HG02885 (cell line): ENCODE measurements around the gene SLC26A1.
A peak's percentile ranks its signal among the peaks of the same experiment; 100 is the strongest.
"Not testable (repeated sequence)": the region's sequence is repeated elsewhere in the genome, so short reads cannot be mapped to it uniquely, and the experiment has no call there.

ENCODE experiments used
- ATAC-seq: cut with Tn5 transposase; IDR thresholded peaks from one replicate; pipeline ENCODE4 v1.9.1; 2021; ENCODE audit warnings: mild to moderate bottlenecking; ENCODE audit not compliant: unreplicated experiment, poor library complexity

Gene SLC26A1

GRCh38 chr4:986879-987623 lies 6.2 kb downstream of the SLC26A1 start, which contains the start of gene IDUA:
Gene IDUA, plus strand, starts transcription at chr4:987044. Its CDS starts 41 bp downstream, at chr4:987085.
- peak; percentile 87 for ATAC-seq

- peak; percentile 22 for ATAC-seq
Measured at GRCh38 chr4:986428-986878, 6.8 kb downstream of the SLC26A1 start.

- no peak for ATAC-seq
Measured at GRCh38 chr4:985123-985830, 7.9 kb downstream of the SLC26A1 start.

GRCh38 chr4:984336-985054 lies 8.7 kb downstream of the SLC26A1 start:
- ATAC-seq = no peak

GRCh38 chr4:982814-983213 lies 10.4 kb downstream of the SLC26A1 start:
- no peak for ATAC-seq

GRCh38 chr4:982291-982690 lies 10.9 kb downstream of the SLC26A1 start:
- ATAC-seq = no peak

GRCh38 chr4:978957-979701 lies 14.1 kb downstream of the SLC26A1 start:
- ATAC-seq = no peak

GRCh38 chr4:976016-976415 lies 17.2 kb downstream of the SLC26A1 start:
- ATAC-seq = not testable (repeated sequence)

GRCh38 chr4:974668-975067 lies 18.5 kb downstream of the SLC26A1 start:
- no peak for ATAC-seq

GRCh38 chr4:973431-974397 lies 19.5 kb downstream of the SLC26A1 start, which contains the start of gene DGKQ:
Gene DGKQ, minus strand, starts transcription at chr4:973569. Its CDS starts 87 bp downstream, at chr4:973482.
- ATAC-seq = peak; percentile 78

GRCh38 chr4:972651-973424 lies 20.4 kb downstream of the SLC26A1 start:
- ATAC-seq = peak; percentile 44

GRCh38 chr4:971666-972500 lies 21.3 kb downstream of the SLC26A1 start:
- ATAC-seq = no peak

- ATAC-seq = no peak
Measured at GRCh38 chr4:970854-971520, 22.2 kb downstream of the SLC26A1 start.

- no peak for ATAC-seq
Measured at GRCh38 chr4:970046-970745, 23.0 kb downstream of the SLC26A1 start.

- no peak for ATAC-seq
Measured at GRCh38 chr4:968621-969394, 24.4 kb downstream of the SLC26A1 start.

GRCh38 chr4:968221-968620 lies 25.0 kb downstream of the SLC26A1 start:
- no peak for ATAC-seq
